NCI-H82 (cell line): Measurements from ENCODE around the gene PPP1R36.
"Not testable (repeated sequence)": the region's sequence is repeated elsewhere in the genome, so short reads cannot be mapped to it uniquely, and the experiment has no call there.

ENCODE experiments used
- DNase-seq: peaks from one replicate; lab custom pipeline; 2025; lab: John Stamatoyannopoulos, UW

PPP1R36 gene

DNA sequence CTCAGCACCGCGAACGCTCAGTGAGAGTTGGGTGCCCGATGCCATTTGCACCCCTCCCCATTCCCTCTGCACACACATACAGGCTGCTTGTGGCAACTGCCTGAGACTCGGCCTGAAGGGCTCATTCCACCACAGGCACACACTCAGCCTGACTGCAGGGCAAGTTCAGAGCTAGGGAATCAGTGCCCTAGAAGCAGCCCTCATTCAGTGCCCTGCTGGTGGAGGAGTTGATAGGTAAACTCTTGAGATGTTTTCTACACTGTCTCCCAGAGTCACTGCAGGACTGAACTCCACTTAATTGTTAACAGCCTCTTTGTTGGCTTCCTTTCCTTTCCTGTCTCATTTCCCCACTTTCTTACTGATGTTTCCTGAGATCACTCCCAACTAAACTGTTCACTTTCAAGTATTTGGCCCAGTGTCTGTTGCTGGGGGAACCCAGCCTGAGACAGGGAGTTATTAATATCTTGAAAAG is 16.9 kb downstream of the PPP1R36 start:
- no peak for DNase-seq

DNA sequence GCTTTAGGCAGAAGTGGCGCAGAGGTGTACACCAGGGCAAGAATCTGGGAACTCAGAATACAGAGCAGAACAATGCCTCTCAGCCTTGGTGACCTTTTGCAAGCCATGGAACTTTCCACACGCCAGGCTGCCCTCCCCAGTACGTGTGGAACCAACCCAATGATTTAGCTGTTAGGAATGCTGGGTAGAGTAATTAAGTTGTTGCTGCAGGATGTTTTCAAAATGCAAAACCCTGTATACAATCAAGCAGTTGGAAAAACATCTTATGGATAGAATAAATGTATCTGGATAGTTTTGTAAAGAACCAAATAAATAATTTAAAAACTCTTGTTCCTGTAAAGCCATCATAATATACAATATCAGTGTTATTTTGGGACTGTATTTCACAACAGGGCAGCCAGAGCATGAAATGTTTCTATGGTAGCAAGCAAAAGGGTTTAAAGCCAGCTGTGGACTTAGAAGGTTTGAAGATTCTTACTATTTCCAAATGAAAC is 19.4 kb downstream of the PPP1R36 start:
- DNase-seq, result no peak

DNA sequence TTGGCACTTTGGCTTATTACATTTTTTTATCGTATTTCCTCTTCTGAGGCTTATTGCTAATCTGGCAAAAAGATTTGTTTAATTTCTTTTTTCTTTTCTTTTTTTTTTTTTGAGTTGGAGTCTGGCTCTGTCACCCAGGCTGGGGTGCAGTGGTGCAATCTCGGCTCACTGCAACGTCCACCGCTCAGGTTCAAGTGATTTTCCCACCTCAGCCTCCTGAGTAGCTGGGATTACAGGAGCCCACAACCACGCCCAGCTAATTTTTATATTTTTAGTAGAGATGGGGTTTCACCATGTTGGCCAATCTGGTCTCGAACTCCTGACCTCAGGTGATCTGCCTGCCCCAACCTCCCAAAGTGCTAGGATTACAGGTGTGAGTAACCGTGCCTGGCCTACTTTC is 19.9 kb downstream of the PPP1R36 start:
- not testable (repeated sequence) for DNase-seq

DNA sequence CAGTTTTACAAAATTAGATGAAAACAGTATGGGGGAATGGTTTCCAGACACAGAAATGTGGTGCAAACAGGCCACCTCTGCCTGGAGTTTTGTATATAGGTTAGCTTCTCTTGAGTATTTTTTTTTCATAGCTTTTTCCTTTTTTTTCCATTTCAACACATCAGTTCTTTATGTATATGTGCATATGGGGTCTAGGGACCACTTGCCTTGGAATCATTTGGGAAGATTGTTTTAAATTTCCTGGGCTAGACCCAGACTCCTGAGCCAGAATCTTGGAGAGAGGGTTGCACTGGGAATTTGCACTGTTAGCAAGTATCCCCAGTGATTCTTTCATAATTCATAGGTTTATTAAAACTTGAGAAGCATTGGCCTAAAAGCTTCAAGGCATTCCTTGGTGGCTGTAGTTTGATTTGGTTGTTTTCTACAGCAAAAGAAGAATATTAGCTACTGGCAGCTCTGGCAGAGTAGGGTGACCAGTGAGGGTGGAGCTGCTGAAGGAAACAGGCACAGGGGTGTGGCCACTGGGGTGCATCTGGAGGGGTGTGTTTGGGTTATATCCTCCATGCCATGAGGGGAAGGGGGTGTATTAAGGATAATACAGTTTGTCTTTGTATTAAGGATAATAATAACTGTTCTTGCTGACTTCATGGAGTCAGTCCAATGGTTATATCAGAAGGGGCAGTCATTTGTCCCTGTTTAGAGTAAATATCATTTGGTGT is 22.8 kb downstream of the PPP1R36 start:
- no peak for DNase-seq

DNA sequence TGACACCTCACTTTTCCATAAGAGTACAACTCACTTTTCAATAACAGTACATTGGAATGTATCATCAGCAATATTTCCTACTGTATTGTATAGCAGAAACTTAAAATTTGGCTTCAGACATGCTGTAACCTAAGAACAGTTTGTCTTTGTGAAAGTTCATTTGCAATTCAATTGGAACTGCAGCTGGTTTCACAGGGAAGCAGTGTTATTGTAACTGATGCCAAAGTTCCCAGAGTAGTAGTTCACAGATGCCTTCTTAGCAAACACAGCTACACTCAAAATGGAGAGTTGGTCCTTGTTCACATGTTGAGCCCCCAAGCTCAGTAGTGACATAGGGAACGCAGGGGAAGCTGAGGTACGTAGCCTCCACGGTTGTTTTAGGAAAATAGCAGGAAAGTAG is 23.3 kb downstream of the PPP1R36 start:
- no peak for DNase-seq

DNA sequence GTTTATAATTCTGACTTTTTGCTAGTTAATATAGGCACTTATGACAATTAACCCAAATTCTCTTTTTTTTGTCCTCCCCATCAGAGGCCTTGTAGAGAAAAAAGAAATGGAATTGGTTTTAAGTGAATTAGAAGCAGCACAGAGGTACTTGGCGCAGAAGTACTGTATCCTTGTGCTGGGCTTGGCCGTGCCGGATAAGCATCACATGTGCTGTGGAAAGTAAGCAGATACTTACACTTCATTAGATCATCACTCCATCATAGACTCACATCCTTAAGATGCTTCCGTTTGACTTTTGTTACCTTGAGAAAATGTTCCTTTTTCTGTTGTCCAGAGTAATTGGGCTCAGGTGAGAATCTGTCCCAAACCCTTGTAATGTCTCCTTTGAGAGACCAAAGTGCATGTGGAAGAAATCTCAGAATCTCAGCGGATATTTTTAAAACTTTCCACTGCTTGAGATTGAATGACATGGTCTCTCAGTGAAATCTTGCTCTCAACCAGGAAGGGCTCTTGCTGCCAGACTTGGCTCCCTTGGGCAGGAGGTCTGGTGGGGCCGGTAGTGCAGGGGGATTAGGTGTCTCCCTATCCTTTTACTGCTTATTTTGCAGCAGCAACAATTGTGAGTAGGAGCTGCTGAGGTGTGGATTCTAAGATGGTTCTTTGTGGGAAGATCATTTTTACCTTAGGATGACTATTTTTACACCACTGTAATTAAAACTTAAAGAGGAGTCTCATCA is 24.8 kb downstream of the PPP1R36 start:
- no peak for DNase-seq

DNA sequence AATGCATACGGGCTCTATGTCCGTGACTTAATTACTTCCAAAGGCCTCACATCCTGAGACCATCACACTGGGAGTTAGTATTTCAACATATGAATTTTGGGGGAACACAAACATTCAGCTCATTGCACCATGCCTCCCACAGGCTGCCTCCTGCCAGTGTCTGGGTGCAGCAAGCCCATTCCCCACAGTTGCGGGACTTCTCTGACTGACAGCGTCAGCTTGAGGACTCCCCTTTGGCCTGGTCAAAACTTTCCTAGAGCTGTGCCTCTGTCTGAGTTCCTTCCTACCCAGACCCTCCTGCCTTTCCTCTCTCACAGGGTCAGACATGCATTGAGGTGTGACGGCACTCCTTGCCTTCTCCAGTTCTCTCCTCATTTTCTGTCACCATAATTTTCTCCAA is 27.4 kb downstream of the PPP1R36 start:
- no peak for DNase-seq

DNA sequence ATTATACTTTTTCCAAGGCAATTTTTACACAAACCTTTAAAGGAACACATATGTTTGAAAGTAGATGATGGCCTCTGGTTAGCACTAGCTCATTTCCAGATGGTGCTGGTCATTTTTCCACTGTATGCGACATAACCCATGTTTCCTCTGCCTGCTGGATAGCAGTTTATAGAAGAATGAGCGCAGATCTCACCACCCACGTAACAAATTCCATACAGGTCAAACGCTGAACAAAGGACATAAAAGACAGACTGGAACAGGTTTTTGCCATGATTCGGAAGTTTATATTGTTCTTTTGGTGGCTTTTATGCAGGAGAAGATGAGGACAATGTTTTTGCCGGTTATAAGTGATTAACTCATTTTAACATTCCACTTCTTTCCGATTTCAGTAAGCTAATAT is 30.7 kb downstream of the PPP1R36 start:
- no peak for DNase-seq

DNA sequence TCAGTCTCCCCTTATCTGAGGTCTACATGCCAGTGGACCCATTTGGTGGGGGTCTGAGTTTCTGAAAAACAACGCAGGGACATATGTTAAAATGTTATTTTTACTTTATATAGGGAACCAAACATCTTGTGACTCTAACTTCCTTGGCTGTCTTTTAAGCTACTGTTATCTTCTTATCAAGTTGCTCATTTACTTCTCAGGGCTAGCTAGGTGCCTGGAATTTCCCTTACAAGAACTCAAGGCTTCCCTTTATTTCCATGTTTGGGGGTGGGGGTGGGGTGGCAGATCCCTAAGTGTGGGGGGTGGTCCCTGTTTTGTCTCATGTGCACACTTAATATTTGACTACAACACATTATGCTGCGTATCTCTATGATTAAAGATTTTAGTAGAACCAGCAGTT is 31.6 kb downstream of the PPP1R36 start:
- DNase-seq, result no peak

DNA sequence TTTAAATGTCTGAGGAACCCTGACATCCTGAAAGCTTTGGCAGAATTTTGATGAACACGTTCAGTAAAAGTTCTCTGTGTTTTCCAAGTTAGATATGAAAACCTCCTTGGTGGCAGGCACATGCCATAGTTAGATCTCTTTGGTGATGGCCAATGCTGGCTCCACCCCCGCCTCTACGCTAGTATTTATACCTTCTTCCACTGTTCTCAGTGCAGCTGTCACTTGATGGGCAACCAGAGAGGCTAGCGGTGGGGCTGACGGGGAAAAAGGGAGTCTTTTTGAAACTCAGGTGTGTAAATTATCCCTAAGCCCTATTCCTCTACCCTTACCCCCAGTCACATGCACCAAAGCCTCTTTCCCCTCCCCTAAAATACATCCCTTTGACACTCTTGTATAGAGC is 32.1 kb downstream of the PPP1R36 start:
- no peak for DNase-seq

DNA sequence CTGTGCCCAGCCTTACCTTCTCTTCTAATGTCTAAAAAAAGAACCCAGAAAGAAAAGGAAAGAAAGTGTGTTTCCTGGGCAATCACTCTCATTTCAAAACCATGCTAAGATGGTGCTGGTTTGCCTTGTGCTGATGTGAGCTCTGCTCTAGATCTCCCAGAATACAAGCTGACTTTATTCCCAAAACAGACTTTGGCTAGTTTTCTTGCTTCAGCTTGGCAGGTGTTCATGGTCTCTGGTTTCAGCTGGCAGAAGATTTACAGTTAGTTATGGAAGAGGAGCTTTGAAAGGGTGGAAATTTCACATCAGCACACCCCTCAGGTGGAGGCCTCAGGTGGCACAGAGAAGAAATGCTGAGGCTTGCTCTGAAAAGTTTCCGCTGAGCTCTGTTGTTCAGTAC is 34.4 kb downstream of the PPP1R36 start:
- no peak for DNase-seq

DNA sequence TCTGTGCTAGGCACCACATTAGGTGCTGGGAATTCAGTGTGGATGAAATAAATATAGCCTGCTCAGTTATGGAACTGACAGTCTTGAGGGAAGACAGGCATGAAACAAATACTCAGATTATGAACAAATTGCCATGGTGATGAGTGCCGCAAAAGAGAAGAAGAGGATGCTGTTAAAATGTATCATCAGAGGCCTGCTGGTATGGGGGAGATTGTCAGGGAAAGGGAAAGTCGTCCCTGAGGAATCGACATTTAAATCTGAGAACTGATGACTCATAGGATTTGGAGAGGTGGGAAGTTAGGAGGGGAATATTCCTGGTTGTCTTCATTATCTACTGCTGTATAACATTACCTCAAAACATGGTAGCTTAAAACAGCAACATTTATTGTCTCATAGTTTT is 42.0 kb downstream of the PPP1R36 start:
- DNase-seq, result no peak

DNA sequence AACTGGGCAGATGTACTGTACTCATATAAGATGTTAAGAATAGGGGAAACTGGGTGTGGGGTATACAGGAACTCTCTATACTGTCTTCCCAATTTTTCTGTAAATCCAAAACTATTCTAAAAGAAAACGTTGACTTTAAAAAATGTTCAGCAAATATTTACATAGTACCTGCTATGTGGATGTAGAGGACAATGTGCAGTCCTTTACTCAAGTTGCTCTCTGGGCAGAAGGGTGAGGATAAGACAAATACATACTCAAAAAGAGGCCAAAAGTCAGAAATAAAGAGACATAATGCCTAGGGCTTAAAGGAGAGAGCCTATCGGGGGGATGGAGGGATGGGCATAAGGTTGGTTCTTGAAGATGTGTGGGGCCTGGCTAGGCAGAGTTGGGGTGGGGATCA is 44.7 kb downstream of the PPP1R36 start:
- DNase-seq, result no peak

DNA sequence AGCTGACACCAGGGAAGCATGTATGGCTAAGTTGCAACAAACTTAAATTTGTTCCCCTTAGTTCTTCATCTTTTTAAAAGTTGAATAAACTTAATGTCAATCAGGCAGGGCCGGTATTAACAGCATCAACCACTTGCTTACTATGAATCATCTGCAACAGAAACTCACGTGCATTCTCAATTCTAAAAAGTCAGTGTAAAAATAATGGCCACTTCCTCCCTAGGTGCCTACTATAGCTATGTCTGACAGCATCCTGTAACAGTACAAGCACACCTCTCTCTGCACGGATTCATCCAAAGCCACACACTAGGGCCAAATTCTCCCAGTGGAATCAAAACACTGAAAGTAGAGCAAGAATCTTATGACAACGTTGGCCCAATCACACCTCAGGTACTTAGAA is 48.6 kb downstream of the PPP1R36 start:
- DNase-seq, result no peak

DNA sequence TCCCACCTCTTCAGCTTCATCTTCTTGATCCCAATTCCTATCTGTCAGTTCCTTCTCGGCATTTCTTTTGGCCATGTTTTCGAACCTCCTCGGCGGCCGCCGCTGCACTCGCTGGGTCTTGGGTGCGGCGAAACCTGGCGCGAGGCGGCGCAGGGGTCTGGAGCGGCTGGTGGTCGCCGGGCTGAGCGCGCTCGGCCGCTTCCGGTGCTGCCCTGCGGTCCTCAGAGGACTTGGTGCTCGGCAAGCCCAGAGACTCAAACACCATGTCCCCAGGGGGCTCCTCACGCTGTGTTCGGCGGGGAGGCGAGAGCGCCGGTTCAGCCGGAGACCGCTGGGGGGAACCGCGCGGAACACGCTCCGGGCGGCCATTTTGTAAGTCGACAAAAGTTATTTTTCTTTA is 51.8 kb downstream of the PPP1R36 start:
- DNase-seq, result no peak

DNA sequence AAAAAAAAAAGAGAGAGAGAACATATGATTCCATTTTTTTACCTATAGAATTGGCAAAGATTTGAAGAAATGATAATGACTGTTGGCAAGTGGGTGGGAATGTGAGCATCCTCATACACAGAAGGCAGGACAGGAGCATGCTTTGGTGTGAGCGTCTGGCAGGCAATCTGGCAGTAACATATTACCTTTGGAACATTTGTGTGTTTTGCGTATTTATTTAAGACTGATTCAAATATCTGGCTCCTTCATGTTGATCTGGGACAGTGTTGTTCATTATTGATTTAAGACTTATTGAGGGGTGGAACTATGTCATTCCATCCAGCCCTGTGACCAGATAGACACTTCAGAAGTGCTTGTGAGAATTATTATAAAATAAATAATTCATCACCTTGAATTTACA is 53.1 kb downstream of the PPP1R36 start:
- no peak for DNase-seq

DNA sequence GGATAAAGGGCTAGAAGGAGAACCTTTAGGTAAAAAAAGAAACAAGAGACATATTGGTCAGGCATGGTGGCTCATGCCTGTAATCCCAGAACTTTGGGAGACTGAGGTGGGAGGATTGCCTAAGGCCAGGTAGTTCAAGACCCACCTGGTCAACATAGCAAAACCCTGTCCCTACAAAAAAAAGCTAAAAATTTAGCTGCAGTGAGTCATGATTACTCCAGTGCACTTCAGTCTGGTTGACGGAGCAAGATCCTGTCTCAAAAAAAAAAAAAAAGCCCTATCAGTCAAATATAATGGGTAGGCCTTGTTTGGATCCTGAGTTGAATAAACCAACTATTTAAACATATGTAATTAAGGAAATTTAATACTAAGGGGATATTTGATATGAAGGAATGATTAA is 54.2 kb downstream of the PPP1R36 start:
- DNase-seq, result no peak

DNA sequence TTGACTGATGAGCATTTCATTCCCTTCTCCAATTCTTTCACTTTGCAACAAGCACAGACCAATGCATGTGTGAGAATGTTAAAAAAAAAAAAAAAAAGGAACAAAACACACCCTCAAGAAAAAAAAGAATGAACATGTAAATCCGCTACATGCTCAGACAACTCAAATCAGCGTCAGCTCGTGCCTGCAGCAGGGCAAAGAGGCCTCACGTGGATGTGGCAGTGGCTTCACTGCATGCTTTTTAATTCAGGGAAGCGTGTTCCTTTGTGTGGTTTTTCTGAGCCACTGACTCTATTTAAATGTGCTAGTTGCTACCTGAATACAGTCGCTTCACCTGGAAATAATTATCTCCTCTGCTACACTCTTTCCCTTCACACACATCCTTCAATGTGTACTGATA is 55.1 kb downstream of the PPP1R36 start:
- peak; percentile 39 for DNase-seq

DNA sequence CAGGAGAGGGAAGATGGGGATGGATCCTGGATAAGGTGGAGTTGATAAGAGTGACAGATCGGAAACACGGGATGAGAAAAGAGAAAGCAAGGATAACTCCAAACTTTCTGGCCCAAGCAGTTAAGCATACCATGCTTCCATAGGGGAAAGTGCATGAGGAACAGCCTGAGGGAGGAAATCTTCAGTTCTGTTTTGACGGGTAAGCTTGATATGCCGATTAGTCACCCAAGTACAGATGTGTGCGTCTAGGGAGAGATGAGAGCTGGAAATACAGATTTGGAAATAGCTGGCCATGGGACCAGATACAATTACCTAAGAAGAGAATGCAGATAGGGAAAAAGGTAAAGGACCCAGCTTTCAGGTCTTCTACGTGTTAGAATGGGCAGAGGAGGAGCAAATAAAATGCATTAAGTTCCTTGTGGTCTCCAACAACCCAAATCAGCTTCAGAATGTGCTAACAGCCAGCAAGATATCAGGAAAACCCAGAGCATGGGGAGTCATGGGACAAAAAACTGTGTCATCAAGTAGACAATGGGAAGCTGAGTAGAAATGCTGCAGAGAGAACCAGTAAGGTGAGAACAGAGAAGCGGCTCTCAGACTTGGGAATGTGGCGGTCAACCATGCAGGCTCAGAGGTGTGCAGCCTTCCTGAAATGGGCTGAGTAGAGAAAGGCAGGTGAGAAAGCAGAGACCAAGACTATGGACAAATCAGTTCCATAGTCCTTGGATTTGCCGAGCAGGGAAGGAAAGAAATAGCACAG is 56.3 kb downstream of the PPP1R36 start:
- DNase-seq, result peak; percentile 77

DNA sequence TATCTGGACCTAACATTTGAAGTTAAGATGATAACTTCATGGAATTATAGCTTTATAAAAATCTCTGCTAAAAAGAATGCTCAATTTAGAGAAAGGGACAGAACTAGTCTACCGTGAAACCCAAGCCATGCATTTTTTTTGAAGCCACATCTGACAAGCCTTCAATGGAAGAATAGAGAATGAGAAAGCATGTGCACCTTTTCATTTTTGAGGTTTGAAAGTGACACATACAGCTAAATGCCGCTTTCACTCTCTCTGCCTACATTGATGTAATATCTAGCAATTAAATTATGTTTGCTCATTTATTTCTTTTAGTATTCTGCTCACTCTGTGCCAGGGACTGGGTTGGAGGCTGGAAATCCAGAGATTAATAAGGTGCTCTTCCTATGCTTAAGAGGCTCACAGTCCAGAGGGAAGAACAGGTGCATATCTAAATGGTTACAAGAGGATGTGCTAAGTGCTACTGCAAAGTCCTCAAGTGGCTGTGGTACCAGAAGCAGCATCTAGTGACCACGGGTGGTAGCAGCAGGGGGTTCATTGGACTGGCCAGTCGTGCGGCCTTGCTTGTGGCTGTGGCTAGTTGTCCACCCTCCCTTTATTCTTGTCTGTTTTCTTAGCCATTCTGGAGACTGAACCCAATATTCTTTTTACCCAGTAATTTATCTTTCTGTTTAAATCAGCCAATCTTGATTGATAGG is 60.4 kb downstream of the PPP1R36 start:
- peak; percentile 15 for DNase-seq

DNA sequence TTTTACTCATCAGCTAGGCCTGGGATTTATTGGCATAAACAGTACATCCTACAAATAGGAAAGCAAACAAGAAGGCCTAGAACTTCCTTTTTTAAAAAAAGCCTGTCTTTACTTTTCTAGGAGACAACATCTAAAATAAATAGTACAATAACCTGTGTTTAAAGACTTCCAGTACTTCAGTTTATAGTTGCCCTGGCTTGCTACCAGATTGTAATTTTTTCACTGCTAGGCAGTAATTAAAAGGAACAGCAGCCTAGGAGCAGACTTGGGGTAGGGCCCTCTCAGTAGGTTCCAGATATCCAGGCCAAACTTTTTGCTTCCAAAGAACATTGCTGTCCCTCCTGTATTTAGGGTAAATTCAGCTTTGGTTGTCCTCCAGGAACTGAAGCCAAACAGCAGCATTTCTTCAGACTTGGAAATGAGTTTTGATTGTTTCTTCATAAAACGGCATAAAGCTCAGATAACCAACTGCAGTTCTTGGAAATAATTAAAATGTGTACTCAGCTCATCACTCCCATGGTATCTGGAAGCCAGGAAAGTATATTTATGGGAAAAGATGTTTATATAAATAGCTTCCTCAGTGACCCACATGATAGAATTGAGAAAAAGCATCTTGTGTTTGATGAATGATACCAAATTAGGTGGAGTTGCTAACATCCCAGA is 61.7 kb downstream of the PPP1R36 start:
- DNase-seq, result no peak

DNA sequence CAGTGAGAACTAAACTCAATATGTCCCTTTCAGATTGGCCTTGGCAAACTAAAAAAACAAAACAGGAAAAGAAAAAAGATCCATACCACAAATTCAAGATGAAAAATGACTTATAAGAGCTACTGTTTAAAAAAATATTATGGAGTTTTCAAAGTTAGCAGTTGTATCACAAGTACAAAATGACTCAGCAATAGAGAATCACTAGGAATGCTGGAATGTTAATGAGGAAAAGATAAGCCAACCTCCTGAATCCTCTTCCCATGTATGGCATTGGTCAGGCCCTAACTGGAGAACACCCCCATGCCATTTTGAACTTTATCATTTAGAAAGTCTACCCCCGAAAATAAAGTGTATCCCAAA is 62.2 kb downstream of the PPP1R36 start:
- DNase-seq, result no peak
